PC-3 (cell line): Measurements from ENCODE around the gene ASH1L. TPM values are rescaled to one million over a fixed set of nuclear protein-coding genes. Genes with fewer than 3 reads are reported as not detected.

ENCODE experiments used
- ATAC-seq: fragments of 200-7000 bp; cut with Tn5 transposase; 2 replicates; pipeline ENCODE4 v1.9.1; 2020; ENCODE audit warnings: mild to moderate bottlenecking, moderate library complexity
- BruUV-seq: library from RNA; stranded (reverse); fragments of 400-500 nt; replicated peaks from 2 replicates; lab custom pipeline; 2021; lab: Mats Ljungman, UMichigan
- CTCF ChIA-PET: fragments of 300-600 bp; sonication (Branson Sonifier 250); formaldehyde crosslinking; loops from one replicate; lab custom pipeline; 2022; ENCODE audit warnings: antibody characterized with exemption; lab: Charles Lee
- POLR2A ChIA-PET: fragments of 300-600 bp; sonication (Branson Sonifier 250); formaldehyde crosslinking; loops from one replicate; lab custom pipeline; 2022; ENCODE audit warnings: antibody characterized with exemption; ENCODE audit not compliant: unreplicated experiment; lab: Charles Lee
- DNase-seq: peaks from one replicate; pipeline ENCODE4 v3.0.0-alpha.2; 2015
- H2AFZ ChIP-seq: fragments of 300-600 bp; sonication (generic); 2 replicates; pipeline ENCODE4 v1.6.0; 2016; ENCODE audit warnings: antibody characterized with exemption, low read length
- H3F3A ChIP-seq: fragments of 300-600 bp; sonication (generic); one replicate; pipeline ENCODE4 v1.6.0; 2017; ENCODE audit warnings: antibody characterized with exemption, low read length, control low read depth, mild to moderate bottlenecking; ENCODE audit not compliant: unreplicated experiment
- H3K27ac ChIP-seq: fragments of 300-600 bp; sonication (generic); 2 replicates; pipeline ENCODE4 v1.5.1; 2016; ENCODE audit warnings: mild to moderate bottlenecking, low read length
- H3K27me3 ChIP-seq: fragments of 300-600 bp; sonication (generic); 2 replicates; pipeline ENCODE4 v1.6.1; 2016; ENCODE audit warnings: low read length, mixed read lengths
- H3K36me3 ChIP-seq: fragments of 300-600 bp; sonication (generic); 2 replicates; pipeline ENCODE4 v1.6.1; 2016; ENCODE audit warnings: low read depth, mixed run types, low read length, mixed read lengths
- H3K4me1 ChIP-seq: fragments of 300-600 bp; sonication (generic); 2 replicates; pipeline ENCODE4 v1.5.1; 2016; ENCODE audit warnings: low read length; ENCODE audit not compliant: insufficient read depth
- H3K4me2 ChIP-seq: fragments of 300-600 bp; sonication (generic); 2 replicates; pipeline ENCODE4 v1.6.0; 2016; ENCODE audit warnings: low read length
- H3K4me3 ChIP-seq: fragments of 300-600 bp; sonication (generic); 2 replicates; pipeline ENCODE4 v1.5.1; 2016; ENCODE audit warnings: mild to moderate bottlenecking, low read length, mixed read lengths
- H3K79me2 ChIP-seq: fragments of 300-600 bp; sonication (generic); 2 replicates; pipeline ENCODE4 v1.6.1; 2017; ENCODE audit warnings: low read length, mixed read lengths
- H3K9ac ChIP-seq: fragments of 300-600 bp; sonication (generic); 2 replicates; pipeline ENCODE4 v1.6.0; 2016; ENCODE audit warnings: mild to moderate bottlenecking, low read length
- H3K9me2 ChIP-seq: fragments of 300-600 bp; sonication (generic); replicated peaks from 2 replicates; pipeline ENCODE4 v1.6.1; 2016; ENCODE audit warnings: mixed run types, low read length, mixed read lengths
- H3K9me3 ChIP-seq: fragments of 300-600 bp; sonication (generic); 2 replicates; pipeline ENCODE4 v1.6.1; 2016; ENCODE audit warnings: low read length, mixed read lengths
- H4K20me1 ChIP-seq: fragments of 300-600 bp; sonication (generic); 2 replicates; pipeline ENCODE4 v1.6.1; 2016; ENCODE audit warnings: low read length, mixed read lengths
- CTCF ChIP-seq: fragments of 300-600 bp; sonication (generic); conservative IDR thresholded peaks from 2 replicates; pipeline ENCODE4 v1.5.1; 2017; ENCODE audit warnings: antibody characterized with exemption, low read depth, mild to moderate bottlenecking, low read length
- EZH2 ChIP-seq: fragments of 300-600 bp; sonication (generic); IDR thresholded peaks from one replicate; pipeline ENCODE4 v1.6.1; 2017; ENCODE audit warnings: antibody characterized with exemption, mild to moderate bottlenecking, low read length; ENCODE audit not compliant: unreplicated experiment
- EZH2phosphoT487 ChIP-seq: fragments of 300-600 bp; sonication (generic); IDR thresholded peaks from 2 replicates; pipeline ENCODE4 v1.6.1; 2018; ENCODE audit warnings: mild to moderate bottlenecking, antibody characterized with exemption, low read length, borderline replicate concordance
- intact Hi-C: fragments of 100-400 bp; cut with micrococcal nuclease; formaldehyde crosslinking; loops from 2 replicates; pipeline ENCODE4 v1.9.0; 2023
- microRNA-seq: library from miRNA; unstranded; fragments of <30 nt; microRNA quantifications from one replicate; pipeline ENCODE4 v1.1.0, GENCODE V29; 2020; ENCODE audit not compliant: unreplicated experiment
- total RNA-seq: library from RNA; depleted of rRNA; stranded (reverse); fragments of >200 nt; gene quantifications from 2 replicates; pipeline ENCODE4 v1.2.3, GENCODE V29; 2014; rRNA removed

ASH1L gene
- total RNA-seq, 1 experiment from 2014 or later = 27.6 TPM

GRCh38 chr1:155287987-155288543 is 274.5 kb downstream of the ASH1L start:
- intact Hi-C loops = no loop called here
- DNase-seq (no peak), ATAC-seq (no peak)
- no peaks in the 10 kb centered on the region for H3K27me3 ChIP-seq
- no peaks in the 10 kb centered on the region for H3K9me2 ChIP-seq
- H3K4me3 ChIP-seq = no peak overlapping the region
- H3K4me1 ChIP-seq = no peaks in the 10 kb centered on the region
- ChIA-PET POLR2A (no interaction called here), CTCF (no interaction called here)
- H3K36me3 ChIP-seq = no peaks in the 10 kb centered on the region
- H3K4me2 ChIP-seq = no peak overlapping the region
- no peaks in the 10 kb centered on the region for H3K79me2 ChIP-seq
- no TSS peak for BruUV-seq
- H3K9me3 ChIP-seq = no peaks in the 10 kb centered on the region
- no peaks in the 10 kb centered on the region for H3F3A ChIP-seq
- H2AFZ ChIP-seq = no peak overlapping the region
- no peaks in the 10 kb centered on the region for H4K20me1 ChIP-seq
- no peak overlapping the region for H3K27ac ChIP-seq
- TF ChIP-seq EZH2 (no peak), EZH2phosphoT487 (no peak), CTCF (no peak)
- H3K9ac ChIP-seq = no peak overlapping the region

DNA sequence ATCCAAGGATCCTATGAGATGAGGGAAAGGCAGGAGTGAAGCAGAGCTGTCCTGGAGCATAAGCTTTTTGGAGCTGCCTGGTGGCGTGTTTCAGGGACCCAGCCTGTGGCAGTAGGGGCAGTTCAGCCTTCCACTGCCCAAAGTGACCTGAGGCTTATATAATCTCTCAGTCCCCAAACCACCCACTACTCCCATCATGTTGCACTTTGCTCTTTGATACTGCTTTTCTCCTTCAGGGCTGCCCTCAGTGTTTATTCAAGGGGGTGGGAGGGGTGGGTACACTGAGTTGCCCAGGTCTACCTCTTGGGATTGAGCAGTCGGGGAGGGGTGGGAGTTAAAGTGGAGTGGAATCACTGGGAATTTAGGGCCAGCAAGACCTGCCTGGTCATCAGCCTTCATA is 276.1 kb downstream of the ASH1L start:
- no peak overlapping the region for H2AFZ ChIP-seq
- H3K27me3 ChIP-seq = no peaks in the 10 kb centered on the region
- ChIA-PET POLR2A (no interaction called here), CTCF (no interaction called here)
- H3K27ac ChIP-seq = no peak overlapping the region
- no peaks in the 10 kb centered on the region for H4K20me1 ChIP-seq
- intact Hi-C loops = no loop called here
- TF ChIP-seq EZH2phosphoT487 (no peak), EZH2 (no peak), CTCF (no peak)
- H3K9me2 ChIP-seq = no peaks in the 10 kb centered on the region
- no peaks in the 10 kb centered on the region for H3K79me2 ChIP-seq
- H3K4me1 ChIP-seq = no peaks in the 10 kb centered on the region
- ATAC-seq = no peak
- no peak overlapping the region for H3K9ac ChIP-seq
- no peak overlapping the region for H3K4me3 ChIP-seq
- H3F3A ChIP-seq = no peaks in the 10 kb centered on the region
- no peak for DNase-seq
- no TSS peak for BruUV-seq
- H3K4me2 ChIP-seq = no peak overlapping the region
- no peaks in the 10 kb centered on the region for H3K36me3 ChIP-seq
- no peaks in the 10 kb centered on the region for H3K9me3 ChIP-seq

DNA sequence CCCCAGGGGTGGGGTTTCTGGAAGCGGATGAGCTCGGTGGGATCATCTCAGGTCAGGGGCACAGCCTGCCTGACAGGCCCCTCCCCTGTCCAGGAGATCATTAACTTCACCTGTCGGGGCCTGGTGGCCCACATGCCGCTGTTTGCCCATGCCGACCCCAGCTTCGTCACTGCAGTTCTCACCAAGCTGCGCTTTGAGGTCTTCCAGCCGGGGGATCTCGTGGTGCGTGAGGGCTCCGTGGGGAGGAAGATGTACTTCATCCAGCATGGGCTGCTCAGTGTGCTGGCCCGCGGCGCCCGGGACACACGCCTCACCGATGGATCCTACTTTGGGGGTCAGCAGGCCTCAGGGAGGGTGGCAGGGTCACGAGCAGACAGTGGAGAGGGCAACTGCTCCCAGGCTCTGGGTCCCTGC is 277.0 kb downstream of the ASH1L start:
- no peak overlapping the region for H3K4me2 ChIP-seq
- ATAC-seq (no peak), DNase-seq (no peak)
- intact Hi-C loops = no loop called here
- H3K9ac ChIP-seq = no peak overlapping the region
- CTCF ChIA-PET = no interaction called here
- H3K9me3 ChIP-seq = no peaks in the 10 kb centered on the region
- no peaks in the 10 kb centered on the region for H3K4me1 ChIP-seq
- no peak for TF ChIP-seq EZH2
- no peak for TF ChIP-seq EZH2phosphoT487
- TF ChIP-seq CTCF = no peak
- no peak overlapping the region for H3K4me3 ChIP-seq
- H3F3A ChIP-seq = no peaks in the 10 kb centered on the region
- no peaks in the 10 kb centered on the region for H3K9me2 ChIP-seq
- no peaks in the 10 kb centered on the region for H3K79me2 ChIP-seq
- POLR2A ChIA-PET = no interaction called here
- no peaks in the 10 kb centered on the region for H3K27me3 ChIP-seq
- no peaks in the 10 kb centered on the region for H4K20me1 ChIP-seq
- no peaks in the 10 kb centered on the region for H3K36me3 ChIP-seq
- H3K27ac ChIP-seq = no peak overlapping the region
- no TSS peak for BruUV-seq
- H2AFZ ChIP-seq = no peak overlapping the region

Small RNAs within 50 kb of the gene (microRNA-seq; reads per million reads assigned to microRNA genes)
- gene MIR555 = not detected

Other genes starting within 250 kb of the ASH1L start
- 80.3 and 85.1 TPM in 2 replicates for gene RUSC1, start 241.9 kb downstream of the ASH1L start, total RNA-seq
- gene MSTO1, start 47.4 kb upstream of the ASH1L start, total RNA-seq = 76.6 and 80.3 TPM in 2 replicates
- gene YY1AP1, start 126.0 kb upstream of the ASH1L start, total RNA-seq = 37.6 TPM in 2 replicates
- 144 and 163 TPM in 2 replicates for gene DAP3, start 126.3 kb upstream of the ASH1L start, total RNA-seq